Panc1 (cell line): ENCODE results near the gene AMBRA1. TPM values are rescaled to one million over a fixed set of nuclear protein-coding genes. Genes with fewer than 3 reads are reported as not detected.

Experiments used
- ATAC-seq: fragments of 200-7000 bp; cut with Tn5 transposase; 2 replicates; pipeline ENCODE4 v1.9.1; 2020; ENCODE audit warnings: mild to moderate bottlenecking, moderate library complexity
- BruUV-seq: library from RNA; stranded (reverse); fragments of 400-500 nt; replicated peaks from 2 replicates; lab custom pipeline; 2021; lab: Mats Ljungman, UMichigan
- CTCF ChIA-PET: fragments of 300-600 bp; sonication (Branson Sonifier 250); formaldehyde crosslinking; loops from one replicate; lab custom pipeline; 2022; ENCODE audit warnings: antibody characterized with exemption; lab: Charles Lee
- POLR2A ChIA-PET: fragments of 300-600 bp; sonication (Branson Sonifier 250); formaldehyde crosslinking; loops from one replicate; lab custom pipeline; 2022; ENCODE audit warnings: antibody characterized with exemption; lab: Charles Lee
- DNase-seq: peaks from one replicate; pipeline ENCODE4 v3.0.0-alpha.2; 2010; ENCODE audit warnings: low read depth, low spot score
- H3K27ac ChIP-seq: 2 replicates; pipeline ENCODE4 v1.5.1; 2011; ENCODE audit warnings: mild to moderate bottlenecking, low read length, inconsistent platforms
- H3K27me3 ChIP-seq: fragments of 200-500 bp; sonication (Bioruptor generic); 2 replicates; pipeline ENCODE4 v1.6.0; 2014; ENCODE audit warnings: low read length, inconsistent platforms; ENCODE audit not compliant: control insufficient read depth, insufficient read depth
- H3K36me3 ChIP-seq: fragments of 200-500 bp; sonication (Bioruptor generic); 2 replicates; pipeline ENCODE4 v1.5.1; 2014; ENCODE audit warnings: inconsistent platforms, mild to moderate bottlenecking, low read length, moderate library complexity; ENCODE audit not compliant: control insufficient read depth, insufficient read depth
- H3K4me1 ChIP-seq: 2 replicates; pipeline ENCODE4 v1.5.1; 2011; ENCODE audit warnings: inconsistent platforms, mild to moderate bottlenecking, low read length, moderate library complexity; ENCODE audit not compliant: control insufficient read depth, insufficient read depth
- H3K4me3 ChIP-seq, 2 experiments: 2 replicates each; pipeline ENCODE4 v1.5.1; 2011 to 2012; ENCODE audit warnings: low read depth in 2 of 2, low read length in 2 of 2, mild to moderate bottlenecking in 2 of 2, inconsistent platforms in 1 of 2, moderate library complexity in 1 of 2
- H3K9me3 ChIP-seq: fragments of 200-500 bp; sonication (Bioruptor generic); 2 replicates; pipeline ENCODE4 v1.5.1; 2014; ENCODE audit warnings: low read depth, mild to moderate bottlenecking, inconsistent platforms, low read length, moderate library complexity; ENCODE audit not compliant: control insufficient read depth, insufficient read depth
- CTCF ChIP-seq: fragments of 450-650 bp; IDR thresholded peaks from 2 replicates; pipeline ENCODE4 v1.5.1; 2017; ENCODE audit warnings: mild to moderate bottlenecking
- POLR2AphosphoS5 ChIP-seq: IDR thresholded peaks from 2 replicates; pipeline ENCODE4 v1.6.1; 2012; ENCODE audit warnings: mild to moderate bottlenecking, low read depth, low read length, moderate library complexity
- SIN3A ChIP-seq: IDR thresholded peaks from 2 replicates; pipeline ENCODE4 v1.6.1; 2012; ENCODE audit warnings: low read depth, mild to moderate bottlenecking, low read length, moderate library complexity, borderline replicate concordance; ENCODE audit not compliant: insufficient read depth
- TCF7L2 ChIP-seq: IDR thresholded peaks from 2 replicates; pipeline ENCODE4 v1.6.1; 2011; ENCODE audit warnings: mild to moderate bottlenecking, low read depth, low read length, inconsistent platforms
- in situ Hi-C: cut with HindIII; loops from 2 replicates; pipeline ENCODE4 v1.10.0; 2016; ENCODE audit warnings: low sequenced_read_pairs, low pct_unique_long_range_greater_than_20kb
- intact Hi-C: fragments of 100-400 bp; cut with micrococcal nuclease; formaldehyde crosslinking; loops from one replicate; pipeline ENCODE4 v1.10.0; 2022; ENCODE audit not compliant: unreplicated experiment
- total RNA-seq: library from RNA; stranded (reverse); gene quantifications from one replicate; pipeline ENCODE4 v1.2.1, GENCODE V29; 2021; ENCODE audit not compliant: unreplicated experiment
- TF ChIP-seq, protein P1 (sequence below), 2 experiments: IDR thresholded peaks; 2 replicates each; pipeline ENCODE4 v1.6.1; 2011 to 2012; ENCODE audit warnings: low read depth in 2 of 2, control low read depth in 1 of 2, low read length in 1 of 2, mild to moderate bottlenecking in 1 of 2, moderate library complexity in 1 of 2; ENCODE audit not compliant: insufficient read depth in 1 of 2

Gene AMBRA1
- total RNA-seq, 1 experiment from 2014 or later, result 40.0 TPM

GRCh38 chr11:46508360-46508759, 85.5 kb downstream of the AMBRA1 start:
- Histone ChIP-seq H3K9me3 (no peaks in the 10 kb centered on the region), H3K4me1 (no peaks in the 10 kb centered on the region), H3K36me3 (no peaks in the 10 kb centered on the region), H3K27me3 (no peaks in the 10 kb centered on the region), H3K27ac (no peak overlapping the region), H3K4me3 (no peak overlapping the region)
- no peak for TF ChIP-seq TCF7L2
- TF ChIP-seq SIN3A, result no peak
- TF ChIP-seq CTCF, result no peak
- TF ChIP-seq, protein P1, sequence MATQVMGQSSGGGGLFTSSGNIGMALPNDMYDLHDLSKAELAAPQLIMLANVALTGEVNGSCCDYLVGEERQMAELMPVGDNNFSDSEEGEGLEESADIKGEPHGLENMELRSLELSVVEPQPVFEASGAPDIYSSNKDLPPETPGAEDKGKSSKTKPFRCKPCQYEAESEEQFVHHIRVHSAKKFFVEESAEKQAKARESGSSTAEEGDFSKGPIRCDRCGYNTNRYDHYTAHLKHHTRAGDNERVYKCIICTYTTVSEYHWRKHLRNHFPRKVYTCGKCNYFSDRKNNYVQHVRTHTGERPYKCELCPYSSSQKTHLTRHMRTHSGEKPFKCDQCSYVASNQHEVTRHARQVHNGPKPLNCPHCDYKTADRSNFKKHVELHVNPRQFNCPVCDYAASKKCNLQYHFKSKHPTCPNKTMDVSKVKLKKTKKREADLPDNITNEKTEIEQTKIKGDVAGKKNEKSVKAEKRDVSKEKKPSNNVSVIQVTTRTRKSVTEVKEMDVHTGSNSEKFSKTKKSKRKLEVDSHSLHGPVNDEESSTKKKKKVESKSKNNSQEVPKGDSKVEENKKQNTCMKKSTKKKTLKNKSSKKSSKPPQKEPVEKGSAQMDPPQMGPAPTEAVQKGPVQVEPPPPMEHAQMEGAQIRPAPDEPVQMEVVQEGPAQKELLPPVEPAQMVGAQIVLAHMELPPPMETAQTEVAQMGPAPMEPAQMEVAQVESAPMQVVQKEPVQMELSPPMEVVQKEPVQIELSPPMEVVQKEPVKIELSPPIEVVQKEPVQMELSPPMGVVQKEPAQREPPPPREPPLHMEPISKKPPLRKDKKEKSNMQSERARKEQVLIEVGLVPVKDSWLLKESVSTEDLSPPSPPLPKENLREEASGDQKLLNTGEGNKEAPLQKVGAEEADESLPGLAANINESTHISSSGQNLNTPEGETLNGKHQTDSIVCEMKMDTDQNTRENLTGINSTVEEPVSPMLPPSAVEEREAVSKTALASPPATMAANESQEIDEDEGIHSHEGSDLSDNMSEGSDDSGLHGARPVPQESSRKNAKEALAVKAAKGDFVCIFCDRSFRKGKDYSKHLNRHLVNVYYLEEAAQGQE (IDR thresholded peaks at IDR 0.05; ENCODE audit: insufficient read depth in 1 of 2, low read depth in 2 of 2, low read length in 1 of 2), result no peak
- TF ChIP-seq POLR2AphosphoS5, result no peak
- ChIA-PET POLR2A (interaction anchor here (0.8 kb wide), 1 partner anchor 47 kb away, joined by 3 read pairs; no protein-coding TSS in a partner anchor), CTCF (no interaction called here)
- intact Hi-C loops (no loop called here), in situ Hi-C loops (no loop called here)
- DNase-seq (no peak), ATAC-seq (no peak)
- BruUV-seq, result no TSS peak

GRCh38 chr11:46506483-46506791, 87.4 kb downstream of the AMBRA1 start:
- ATAC-seq (no peak), DNase-seq (no peak)
- H3K27me3 ChIP-seq, result no peaks in the 10 kb centered on the region
- in situ Hi-C loops (no loop called here), intact Hi-C loops (no loop called here)
- H3K9me3 ChIP-seq, result no peaks in the 10 kb centered on the region
- ChIA-PET CTCF (interaction anchor here (0.6 to 0.7 kb wide), 2 partner anchors 97 to 105 kb away, joined by 3 to 6 read pairs; no protein-coding TSS in a partner anchor), POLR2A (interaction anchor here (0.6 kb wide), 1 partner anchor 111 kb away, joined by 8 read pairs; the partner anchor contains the start of gene HARBI1)
- H3K27ac ChIP-seq, result no peak overlapping the region
- H3K4me3 ChIP-seq, result no peak overlapping the region
- no peaks in the 10 kb centered on the region for H3K4me1 ChIP-seq
- no peak for TF ChIP-seq TCF7L2
- TF ChIP-seq CTCF, result no peak
- TF ChIP-seq, protein P1 (IDR thresholded peaks at IDR 0.05; ENCODE audit: insufficient read depth in 1 of 2, low read depth in 2 of 2, low read length in 1 of 2), result no peak
- TF ChIP-seq POLR2AphosphoS5, result no peak
- TF ChIP-seq SIN3A, result no peak
- no TSS peak for BruUV-seq
- H3K36me3 ChIP-seq, result no peaks in the 10 kb centered on the region
